H7 (cell line): ENCODE data around the gene RHOT1. TPM values are rescaled to one million over a fixed set of nuclear protein-coding genes. Genes with fewer than 3 reads are reported as not detected.
"Not testable (repeated sequence)": the region's sequence is repeated elsewhere in the genome, so short reads cannot be mapped to it uniquely, and the experiment has no call there.

ENCODE experiments used
- DNase-seq: peaks from one replicate; pipeline ENCODE4 v3.0.0; 2012
- H3K27me3 ChIP-seq: 2 replicates; pipeline ENCODE4 v1.6.0; 2011; ENCODE audit warnings: mild to moderate bottlenecking, low read length; ENCODE audit not compliant: control insufficient read depth, insufficient read depth
- H3K36me3 ChIP-seq: replicated peaks from 2 replicates; pipeline ENCODE4 v1.5.1; 2011; ENCODE audit warnings: low read length; ENCODE audit not compliant: control insufficient read depth, insufficient read depth
- H3K4me3 ChIP-seq: 2 replicates; pipeline ENCODE4 v1.5.1; 2011; ENCODE audit warnings: low read depth, mild to moderate bottlenecking, control low read depth, low read length, moderate library complexity; ENCODE audit not compliant: insufficient read depth
- total RNA-seq: library from RNA; depleted of rRNA; stranded (reverse); fragments of >200 nt; shearing (Covaris generic); gene quantifications from 2 replicates; pipeline ENCODE4 v1.2.3, GENCODE V29; 2014

RHOT1 gene
- total RNA-seq, 1 experiment from 2014 or later, result 54.1 TPM

- DNase-seq, result no peak
- H3K27me3 ChIP-seq, result no peaks in the 10 kb centered on the region
- H3K4me3 ChIP-seq, result no peak overlapping the region
- no peaks in the 10 kb centered on the region for H3K36me3 ChIP-seq
Observed at GRCh38 chr17:32136856-32137255, 5.4 kb upstream of the RHOT1 start.

- not testable (repeated sequence) for H3K4me3 ChIP-seq, H3K36me3 ChIP-seq, DNase-seq, H3K27me3 ChIP-seq
Observed at GRCh38 chr17:32139504-32139903, 2.8 kb upstream of the RHOT1 start.

GRCh38 chr17:32141258-32141657 is 1.0 kb upstream of the RHOT1 start:
- Histone ChIP-seq H3K36me3 (no peaks in the 10 kb centered on the region), H3K27me3 (no peaks in the 10 kb centered on the region), H3K4me3 (no peak overlapping the region)
- DNase-seq, result no peak

GRCh38 chr17:32141679-32142037 is 644 bp upstream of the RHOT1 start:
- Histone ChIP-seq H3K4me3 (peak overlapping the region; percentile 84), H3K36me3 (no peaks in the 10 kb centered on the region), H3K27me3 (no peaks in the 10 kb centered on the region)
- DNase-seq, result no peak

- Histone ChIP-seq H3K4me3 (peak overlapping the region; percentile 84), H3K27me3 (no peaks in the 10 kb centered on the region), H3K36me3 (no peaks in the 10 kb centered on the region)
- peak; percentile 86 for DNase-seq
Observed at GRCh38 chr17:32142857-32143526, 690 bp downstream of the RHOT1 start.

- no peaks in the 10 kb centered on the region for H3K27me3 ChIP-seq
- no peak for DNase-seq
- no peaks in the 10 kb centered on the region for H3K36me3 ChIP-seq
- H3K4me3 ChIP-seq, result peak overlapping the region; percentile 84; the same call in 1 of the 2 replicates
Observed at GRCh38 chr17:32143527-32143870, 1.2 kb downstream of the RHOT1 start.

GRCh38 chr17:32144442-32144841 is 2.1 kb downstream of the RHOT1 start:
- H3K4me3 ChIP-seq, H3K36me3 ChIP-seq, H3K27me3 ChIP-seq, DNase-seq: not testable (repeated sequence)

- H3K27me3 ChIP-seq, result no peaks in the 10 kb centered on the region
Observed at GRCh38 chr17:32148351-32148750, 6.0 kb downstream of the RHOT1 start.

GRCh38 chr17:32150358-32150757 is 8.1 kb downstream of the RHOT1 start:
- no peak overlapping the region for H3K4me3 ChIP-seq
- H3K27me3 ChIP-seq, result no peaks in the 10 kb centered on the region
- H3K36me3 ChIP-seq, result no peaks in the 10 kb centered on the region; the same call in 1 of the 2 replicates
- no peak for DNase-seq

More at GRCh38 chr17:32148351-32148750, 6.0 kb downstream of the RHOT1 start:
- DNase-seq, result no peak
- Histone ChIP-seq H3K4me3 (no peak overlapping the region), H3K36me3 (no peaks in the 10 kb centered on the region; the same call in 1 of the 2 replicates)

- no peaks in the 10 kb centered on the region for H3K27me3 ChIP-seq
- no peak for DNase-seq
- H3K4me3 ChIP-seq, result no peak overlapping the region
- no peaks in the 10 kb centered on the region; the same call in 1 of the 2 replicates for H3K36me3 ChIP-seq
Observed at GRCh38 chr17:32152130-32152529, 9.8 kb downstream of the RHOT1 start.

- no peaks in the 10 kb centered on the region for H3K27me3 ChIP-seq
- no peak for DNase-seq
- H3K36me3 ChIP-seq, result peaks cover 2% of the 10 kb centered on the region
- H3K4me3 ChIP-seq, result no peak overlapping the region
Observed at GRCh38 chr17:32155896-32156295, 13.6 kb downstream of the RHOT1 start.

- peaks cover 2% of the 10 kb centered on the region for H3K36me3 ChIP-seq
- no peaks in the 10 kb centered on the region for H3K27me3 ChIP-seq
- no peak overlapping the region for H3K4me3 ChIP-seq
- DNase-seq, result no peak
Observed at GRCh38 chr17:32156656-32157055, 14.4 kb downstream of the RHOT1 start.

GRCh38 chr17:32157225-32157624 is 14.9 kb downstream of the RHOT1 start:
- no peaks in the 10 kb centered on the region for H3K27me3 ChIP-seq
- no peak for DNase-seq
- H3K36me3 ChIP-seq, result peaks cover 2% of the 10 kb centered on the region
- H3K4me3 ChIP-seq, result no peak overlapping the region

GRCh38 chr17:32158870-32159585 is 16.7 kb downstream of the RHOT1 start:
- peak; percentile 45 for DNase-seq
- Histone ChIP-seq H3K4me3 (no peak overlapping the region), H3K36me3 (peaks cover 2% of the 10 kb centered on the region), H3K27me3 (no peaks in the 10 kb centered on the region)

- H3K4me3 ChIP-seq, result no peak overlapping the region
- no peaks in the 10 kb centered on the region for H3K27me3 ChIP-seq
- peaks cover 2% of the 10 kb centered on the region for H3K36me3 ChIP-seq
- no peak for DNase-seq
Observed at GRCh38 chr17:32159586-32160438, 17.5 kb downstream of the RHOT1 start.
